SK-N-SH treated with all-trans-retinoic acid at 6 μM for 48 hours (cell line): ENCODE measurements around the gene SH3TC2.

Experiments used
- ARNTL ChIP-seq: fragments of 450-650 bp; formaldehyde crosslinking; IDR thresholded peaks from 2 replicates; pipeline ENCODE4 v1.5.0; 2020; ENCODE audit warnings: low read depth, mild to moderate bottlenecking, moderate library complexity, borderline replicate concordance
- BACH2 ChIP-seq: fragments of 250-450 bp; sonication (Bioruptor Pico); IDR thresholded peaks from 2 replicates; pipeline ENCODE4 v1.9.0; 2021; ENCODE audit warnings: mild to moderate bottlenecking, borderline replicate concordance
- CSDC2 ChIP-seq: fragments of 250-450 bp; sonication (Bioruptor Pico); IDR thresholded peaks from 2 replicates; pipeline ENCODE4 v1.5.0; 2020; ENCODE audit warnings: mild to moderate bottlenecking, moderate library complexity
- CSRNP3 ChIP-seq: fragments of 250-450 bp; sonication (Bioruptor Pico); IDR thresholded peaks from 2 replicates; pipeline ENCODE4 v1.5.1; 2021; ENCODE audit warnings: mild to moderate bottlenecking, moderate library complexity
- ISL1 ChIP-seq: fragments of 250-450 bp; sonication (Bioruptor Pico); IDR thresholded peaks from 2 replicates; pipeline ENCODE4 v2.1.2; 2022; ENCODE audit warnings: mild to moderate bottlenecking, moderate library complexity
- PATZ1 ChIP-seq: fragments of 250-450 bp; sonication (Bioruptor Pico); IDR thresholded peaks from 2 replicates; pipeline ENCODE4 v1.8.0; 2020; ENCODE audit warnings: mild to moderate bottlenecking, moderate library complexity, borderline replicate concordance
- PPARA ChIP-seq: fragments of 250-450 bp; sonication (Bioruptor Pico); IDR thresholded peaks from 2 replicates; pipeline ENCODE4 v1.5.0; 2020; ENCODE audit warnings: mild to moderate bottlenecking, borderline replicate concordance
- RARB ChIP-seq: fragments of 250-450 bp; sonication (Bioruptor Pico); IDR thresholded peaks from 2 replicates; pipeline ENCODE4 v1.8.0; 2021; ENCODE audit warnings: mild to moderate bottlenecking, moderate library complexity
- SNAI2 ChIP-seq: fragments of 250-450 bp; sonication (Bioruptor Pico); IDR thresholded peaks from 2 replicates; pipeline ENCODE4 v1.5.0; 2020; ENCODE audit warnings: mild to moderate bottlenecking, moderate library complexity
- TCF4 ChIP-seq: fragments of 250-450 bp; sonication (Bioruptor Pico); IDR thresholded peaks from 2 replicates; pipeline ENCODE4 v1.8.0; 2021; ENCODE audit warnings: mild to moderate bottlenecking, moderate library complexity, borderline replicate concordance
- ZFP3 ChIP-seq: fragments of 250-450 bp; sonication (Bioruptor Pico); IDR thresholded peaks from 2 replicates; pipeline ENCODE4 v1.5.0; 2020; ENCODE audit warnings: mild to moderate bottlenecking, moderate library complexity
- ZFP30 ChIP-seq: fragments of 450-650 bp; formaldehyde crosslinking; IDR thresholded peaks from 2 replicates; pipeline ENCODE4 v1.5.0; 2022; ENCODE audit warnings: mild to moderate bottlenecking, moderate library complexity
- ZNF70 ChIP-seq: fragments of 450-650 bp; formaldehyde crosslinking; IDR thresholded peaks from 2 replicates; pipeline ENCODE4 v1.5.0; 2020; ENCODE audit warnings: mild to moderate bottlenecking, moderate library complexity

- TF ChIP-seq CSDC2 (CRISPR knock-in tag) (no peak), RARB (CRISPR knock-in tag) (no peak), ARNTL (no peak), ZFP30 (CRISPR knock-in tag) (no peak), PATZ1 (CRISPR knock-in tag) (no peak), TCF4 (CRISPR knock-in tag) (no peak), ZNF70 (no peak), ZFP3 (CRISPR knock-in tag) (no peak), PPARA (no peak), BACH2 (CRISPR knock-in tag) (no peak), ISL1 (CRISPR knock-in tag) (no peak), CSRNP3 (no peak), SNAI2 (CRISPR knock-in tag) (no peak)
These were observed 71.3 kb downstream of the SH3TC2 start for GRCh38 chr5:148991566-148991965.
